Activated CD8-positive, alpha-beta memory T cell treated with anti-CD3 and anti-CD28 coated beads, Interleukin-2, amount 50 U/mL, for 4 hours (primary cell): Measurements from ENCODE around the gene GET3.
"Not testable (repeated sequence)": the region's sequence is repeated elsewhere in the genome, so short reads cannot be mapped to it uniquely, and the experiment has no call there.

ENCODE experiments used
- DNase-seq: peaks from one replicate; pipeline ENCODE4 v3.0.0-alpha.2; 2020

The GET3 gene

GRCh38 chr19:12720296-12720695, 17.0 kb upstream of the GET3 start:
- DNase-seq, result no peak

GRCh38 chr19:12720851-12721655, 16.2 kb upstream of the GET3 start:
- DNase-seq, result no peak

GRCh38 chr19:12721656-12722565, 15.4 kb upstream of the GET3 start:
- peak; percentile 52 for DNase-seq

- DNase-seq, result peak; percentile 88
Measured at GRCh38 chr19:12722566-12723380, 14.5 kb upstream of the GET3 start.

GRCh38 chr19:12723381-12723640, 14.0 kb upstream of the GET3 start:
- no peak for DNase-seq

- peak; percentile 74 for DNase-seq
Measured at GRCh38 chr19:12723641-12724426, 13.5 kb upstream of the GET3 start, which contains the start of gene TNPO2. Gene TNPO2, minus strand, starts transcription at chr19:12723932. Its CDS starts 2,955 bp downstream, at chr19:12720977.

GRCh38 chr19:12725612-12726011, 11.7 kb upstream of the GET3 start:
- not testable (repeated sequence) for DNase-seq

- no peak for DNase-seq
Measured at GRCh38 chr19:12726988-12727316, 10.3 kb upstream of the GET3 start.

- no peak for DNase-seq
Measured at GRCh38 chr19:12727745-12728433, 9.4 kb upstream of the GET3 start.

- no peak for DNase-seq
Measured at GRCh38 chr19:12730064-12730463, 7.2 kb upstream of the GET3 start.

- DNase-seq, result no peak
Measured at GRCh38 chr19:12731337-12731736, 6.0 kb upstream of the GET3 start.

- peak; percentile 43 for DNase-seq
Measured at GRCh38 chr19:12733369-12734214, 3.7 kb upstream of the GET3 start.

- DNase-seq, result no peak
Measured at GRCh38 chr19:12737835-12738351, 596 bp downstream of the GET3 start.

- DNase-seq, result no peak
Measured at GRCh38 chr19:12745166-12745897, 8.0 kb downstream of the GET3 start.

- DNase-seq, result no peak
Measured at GRCh38 chr19:12748489-12748888, 11.2 kb downstream of the GET3 start.

GRCh38 chr19:12749938-12750521, 12.7 kb downstream of the GET3 start:
- DNase-seq, result no peak

GRCh38 chr19:12750851-12751250, 13.6 kb downstream of the GET3 start:
- DNase-seq, result no peak

GRCh38 chr19:12751635-12752034, 14.3 kb downstream of the GET3 start, which contains the start of gene BEST2:
Gene BEST2, plus strand, starts transcription at chr19:12751791. Its CDS starts 802 bp downstream, at chr19:12752593.
- no peak for DNase-seq

- DNase-seq, result no peak
Measured at GRCh38 chr19:12752056-12752781, 14.9 kb downstream of the GET3 start.
